HG03103 (cell line): Measurements from ENCODE around the gene PPM1G.

Experiments
- ATAC-seq: cut with Tn5 transposase; IDR thresholded peaks from one replicate; pipeline ENCODE4 v1.9.1; 2021; ENCODE audit warnings: low read depth; ENCODE audit not compliant: unreplicated experiment

Gene PPM1G

DNA sequence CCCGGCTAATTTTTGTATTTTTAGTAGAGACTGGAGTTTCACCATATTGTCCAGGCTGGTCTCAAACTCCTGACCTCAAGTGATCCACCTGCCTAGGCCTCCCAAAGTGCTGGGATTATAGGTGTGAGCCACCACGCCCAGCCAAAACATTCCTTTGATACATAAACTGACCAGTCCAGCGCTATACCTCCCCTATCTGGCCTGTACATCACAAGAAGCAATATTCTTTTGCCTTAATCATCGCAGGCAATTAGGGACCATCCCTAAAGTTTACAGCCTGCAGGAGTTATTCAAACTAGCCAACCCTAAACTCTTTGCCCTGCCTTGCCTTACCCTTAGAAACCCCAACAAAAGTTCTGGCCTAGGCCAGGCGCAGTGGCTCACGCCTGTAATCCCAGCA, 6.8 kb upstream of the PPM1G start:
- ATAC-seq, result no peak

- no peak for ATAC-seq
These were observed 3.2 kb upstream of the PPM1G start for GRCh38 chr2:27412419-27413152.

DNA sequence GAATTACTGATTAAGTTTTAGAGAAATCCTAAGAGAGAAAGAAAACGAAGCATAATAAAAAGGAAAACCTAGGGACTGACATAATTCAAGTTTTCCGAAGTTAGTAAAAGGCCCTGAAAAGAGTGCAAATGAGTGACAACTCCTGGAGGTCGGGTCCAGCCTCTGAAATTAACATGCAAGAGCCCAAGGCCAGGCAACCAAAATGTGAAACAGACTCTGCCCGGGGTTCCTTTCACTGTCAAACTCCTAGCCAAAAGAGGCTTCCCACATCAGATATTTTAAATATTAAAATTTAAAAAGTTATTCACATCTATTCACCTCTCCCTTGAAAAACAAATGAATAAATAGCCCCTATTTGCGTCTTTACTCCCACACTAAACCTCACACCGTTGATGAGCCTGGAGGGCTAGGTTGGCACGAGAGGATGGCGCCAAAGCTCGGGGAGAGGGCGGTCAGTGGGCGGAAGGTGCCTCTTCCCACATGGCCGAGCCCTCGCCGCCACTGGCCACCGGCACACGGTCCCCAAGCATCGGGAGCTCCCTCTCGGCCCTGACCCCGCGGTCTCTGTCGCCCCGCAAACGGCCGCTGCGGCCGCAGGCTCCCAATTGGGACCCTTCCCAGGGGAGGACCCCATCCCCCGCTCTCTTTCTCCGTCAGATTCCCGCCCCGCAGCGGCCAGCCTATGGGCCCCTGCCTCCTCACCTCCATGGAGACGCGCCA, 630 bp downstream of the PPM1G start:
- ATAC-seq, result peak; percentile 14

DNA sequence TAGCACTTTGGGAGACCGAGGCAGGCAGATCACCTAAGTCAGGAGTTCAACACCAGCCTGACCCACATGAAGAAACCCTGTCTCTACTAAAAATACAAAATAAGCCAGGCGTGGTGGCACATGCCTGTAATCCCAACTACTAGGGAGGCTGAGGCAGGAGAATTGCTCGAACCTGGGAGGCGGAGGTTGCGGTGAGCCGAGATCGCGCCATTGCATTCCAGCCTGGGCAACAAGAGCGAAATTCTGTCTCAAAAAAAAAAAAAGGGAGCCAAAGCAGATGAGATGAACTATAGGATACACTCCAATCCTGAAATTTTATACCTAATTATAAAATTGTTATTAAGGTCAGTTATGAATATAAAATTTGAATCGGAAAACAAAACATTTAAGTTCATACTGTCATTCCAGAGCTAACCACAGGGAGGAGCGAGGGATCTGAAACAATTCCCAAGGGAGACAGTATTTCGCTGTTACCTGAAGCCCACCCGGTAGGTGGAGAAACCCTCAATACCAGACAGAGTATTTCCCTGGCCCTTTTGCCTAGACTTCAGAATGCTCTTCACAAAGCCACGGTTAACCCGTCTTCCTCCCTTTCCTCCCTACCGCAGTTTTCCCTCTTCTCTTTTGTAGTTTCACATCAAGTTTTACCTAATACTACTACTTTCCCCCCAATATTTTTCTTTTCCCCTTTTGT, 1.4 kb downstream of the PPM1G start:
- no peak for ATAC-seq

- ATAC-seq, result no peak
These were observed 8.8 kb downstream of the PPM1G start for GRCh38 chr2:27400348-27401135.

GRCh38 chr2:27398962-27399361, 10.4 kb downstream of the PPM1G start:
- no peak for ATAC-seq

DNA sequence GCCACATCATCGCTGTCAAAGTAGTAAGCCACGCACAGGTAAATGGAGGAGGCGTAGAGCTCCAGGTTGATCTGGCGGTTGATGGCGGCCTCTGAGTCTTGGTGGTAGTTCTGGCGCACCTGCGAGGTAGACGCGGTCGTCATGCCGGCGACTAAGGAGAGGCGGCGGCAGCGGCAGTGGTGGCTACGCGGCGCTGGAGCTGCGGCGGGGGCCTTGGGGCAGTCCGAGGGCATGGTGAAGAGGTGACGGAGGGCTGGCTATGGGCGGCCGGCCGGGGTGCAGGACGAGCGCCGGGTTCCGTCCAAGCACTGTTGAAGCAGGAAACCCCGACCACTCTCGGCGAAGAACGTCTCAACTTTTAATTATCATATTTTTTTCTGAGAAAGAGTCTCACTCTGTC, 16.2 kb downstream of the PPM1G start:
- ATAC-seq, result no peak

DNA sequence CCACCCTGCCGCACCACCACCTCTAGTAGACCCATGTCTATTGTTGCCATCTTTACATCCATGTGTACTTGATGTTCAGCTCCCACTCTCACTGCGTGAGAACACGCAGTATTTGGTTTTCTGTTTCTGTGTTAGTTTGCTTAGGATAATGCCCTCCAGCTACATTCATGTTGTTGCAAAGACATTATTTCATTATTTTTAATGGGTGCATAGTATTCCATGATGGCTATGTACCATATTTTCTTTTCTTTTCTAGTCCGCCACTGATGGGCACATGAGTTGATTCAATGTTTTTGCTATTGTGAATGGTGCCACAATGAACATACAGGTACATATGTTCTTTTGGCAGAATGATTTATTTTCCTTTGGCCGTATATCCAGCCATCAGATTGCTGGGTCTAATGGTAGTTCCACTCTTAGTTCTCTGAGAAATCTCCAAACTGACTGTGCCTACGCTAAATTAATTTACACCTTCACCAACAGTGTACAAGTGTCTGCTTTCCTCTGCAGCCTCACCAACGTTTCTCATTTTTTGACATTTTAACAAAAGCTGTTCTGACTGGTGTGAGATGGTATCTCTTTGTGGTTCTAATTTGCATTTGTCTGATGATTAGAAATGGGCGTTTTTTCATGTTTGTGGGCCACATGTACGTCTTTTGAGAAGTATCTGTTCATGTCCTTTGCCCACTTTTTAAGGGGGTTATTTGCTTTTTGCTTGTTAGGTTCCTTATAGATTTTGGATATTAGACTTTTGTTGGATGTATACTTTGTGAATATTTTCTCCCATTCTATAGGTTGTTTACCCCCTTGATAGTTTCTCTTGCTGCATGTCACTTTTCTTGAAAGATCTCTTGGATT, 18.3 kb downstream of the PPM1G start:
- ATAC-seq, result no peak

DNA sequence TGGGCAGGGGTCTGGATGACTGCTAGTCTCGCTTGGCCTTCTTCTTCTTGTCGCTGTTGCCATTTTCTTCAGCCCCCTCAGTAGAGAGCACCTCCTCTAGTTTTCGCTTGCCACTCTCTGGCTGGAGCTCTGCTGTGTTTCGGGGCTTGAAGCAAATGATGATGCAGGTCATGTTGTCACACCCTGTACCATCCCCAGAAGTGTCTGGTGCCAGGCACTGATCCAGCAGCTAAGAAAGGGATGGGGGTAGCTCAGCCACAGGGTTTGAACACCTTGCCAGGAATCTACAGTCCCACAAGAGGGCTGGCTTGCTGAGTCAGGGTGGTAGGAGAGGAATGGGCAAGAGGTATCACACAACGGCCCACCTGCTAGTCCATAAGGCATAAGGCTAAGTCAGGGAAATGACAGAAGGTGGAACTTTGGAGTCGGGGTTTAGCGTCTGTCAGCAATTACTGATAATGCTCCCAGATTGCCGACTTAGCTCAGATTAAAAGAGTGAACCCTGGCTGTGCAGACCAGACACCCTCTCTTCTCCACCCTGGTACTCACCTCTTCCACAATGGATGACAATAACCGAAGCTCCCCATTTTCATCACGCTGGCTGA, 27.7 kb downstream of the PPM1G start:
- ATAC-seq, result no peak

- ATAC-seq, result peak; percentile 92
These were observed 28.5 kb downstream of the PPM1G start, which contains the start of gene ZNF513 for GRCh38 chr2:27380626-27381545. Gene ZNF513 (minus strand): TSS chr2:27380734. CDS start chr2:27380526, 208 bp downstream.

DNA sequence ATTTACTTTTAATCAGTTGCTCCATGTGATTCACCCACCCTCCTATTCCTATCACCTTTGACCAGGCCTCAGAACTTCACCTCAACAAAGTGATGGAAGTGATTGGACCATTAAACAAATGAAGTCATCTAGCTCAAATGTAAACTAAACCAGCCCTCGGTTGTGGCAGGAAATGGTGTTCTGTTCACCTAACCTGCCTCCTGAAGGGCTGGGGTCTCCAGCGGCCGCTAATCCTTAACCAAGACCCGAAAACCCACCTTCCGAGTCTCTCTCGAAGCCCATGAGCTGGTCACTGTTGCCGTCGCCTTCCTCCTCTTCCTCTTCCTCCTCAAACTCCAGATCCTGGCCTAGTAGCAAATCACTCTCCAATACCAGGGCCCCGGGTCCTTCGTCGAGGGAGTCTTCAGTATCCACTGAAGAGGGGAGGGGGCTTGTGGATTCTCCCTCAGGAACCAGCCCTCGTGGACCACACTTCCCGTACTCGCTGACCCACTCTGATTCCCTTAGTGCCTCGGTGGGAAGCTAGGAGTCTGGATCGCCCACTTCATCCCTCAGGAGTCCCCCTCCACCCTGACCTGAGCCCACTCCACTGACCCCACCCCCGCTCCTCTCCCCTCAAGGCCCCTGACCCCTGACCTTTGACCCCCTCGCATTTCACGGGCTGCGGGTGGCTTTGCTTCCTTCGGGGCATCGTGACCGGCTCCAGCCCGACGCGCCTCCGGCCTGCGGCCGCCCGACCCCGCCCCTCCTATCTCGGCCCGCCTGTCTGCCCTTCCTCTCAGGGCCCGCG, 29.4 kb downstream of the PPM1G start:
- peak; percentile 16 for ATAC-seq

GRCh38 chr2:27379383-27379835, 30.0 kb downstream of the PPM1G start:
- ATAC-seq, result no peak

DNA sequence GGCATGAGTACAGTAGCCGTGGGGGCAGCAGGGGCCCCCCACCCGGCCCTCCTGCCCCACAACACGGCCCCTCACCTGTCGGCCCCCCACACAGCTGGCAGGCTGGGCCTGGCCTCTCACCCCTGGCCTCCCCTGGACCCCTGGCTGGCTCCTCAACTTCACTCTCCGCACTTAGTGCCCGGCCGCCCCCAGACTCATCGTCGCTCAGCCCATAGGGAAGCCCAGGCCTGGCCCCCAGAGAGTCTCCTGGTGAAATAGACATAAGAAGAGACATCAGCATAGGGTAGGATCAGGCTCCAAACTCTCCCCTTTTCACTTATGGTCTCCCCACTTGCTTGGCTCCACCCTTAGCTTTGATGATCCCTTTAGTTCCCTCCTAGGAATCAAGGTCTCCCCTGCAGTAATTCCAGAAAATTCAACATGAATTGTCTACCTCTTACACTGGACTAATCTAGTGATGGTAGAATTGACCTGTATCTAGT, 30.5 kb downstream of the PPM1G start:
- ATAC-seq, result no peak

- no peak for ATAC-seq
These were observed 31.1 kb downstream of the PPM1G start for GRCh38 chr2:27378096-27378808.

GRCh38 chr2:27377618-27378095, 31.7 kb downstream of the PPM1G start:
- ATAC-seq, result no peak

GRCh38 chr2:27376866-27377617, 32.3 kb downstream of the PPM1G start:
- ATAC-seq, result no peak
